ENCODE results near the gene CAPN11.

DNA sequence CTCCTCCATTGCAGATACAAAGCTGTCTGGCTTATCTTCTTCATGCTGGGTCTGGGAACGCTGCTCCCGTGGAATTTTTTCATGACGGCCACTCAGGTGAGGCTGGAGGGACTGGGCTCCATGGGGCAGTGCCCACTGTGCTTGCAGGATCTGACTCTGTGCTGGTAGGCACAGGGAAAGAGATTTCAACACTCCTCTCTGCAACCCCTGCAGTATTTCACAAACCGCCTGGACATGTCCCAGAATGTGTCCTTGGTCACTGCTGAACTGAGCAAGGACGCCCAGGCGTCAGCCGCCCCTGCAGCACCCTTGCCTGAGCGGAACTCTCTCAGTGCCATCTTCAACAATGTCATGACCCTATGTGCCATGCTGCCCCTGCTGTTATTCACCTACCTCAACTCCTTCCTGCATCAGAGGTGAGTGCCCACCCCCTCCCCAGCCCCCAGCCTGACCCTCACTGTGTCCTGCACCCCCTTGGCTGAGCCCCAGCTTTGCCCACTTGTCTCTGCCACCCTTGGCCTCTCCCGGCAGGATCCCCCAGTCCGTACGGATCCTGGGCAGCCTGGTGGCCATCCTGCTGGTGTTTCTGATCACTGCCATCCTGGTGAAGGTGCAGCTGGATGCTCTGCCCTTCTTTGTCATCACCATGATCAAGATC lies 70.9 kb downstream of the CAPN11 start:
- TF ChIP-seq CTCF (IDR thresholded peaks at IDR 0.05; ENCODE audit: insufficient read depth, low read length, poor library complexity, severe bottlenecking) (no peak), EZH2phosphoT487 (conservative IDR thresholded peaks at IDR 0.05; ENCODE audit: low read length) (no peak)

Data from SU-DHL-6 (cell line).